Activated B cell treated with CpG ODN at 0.5 μM for 24 hours (primary cell): ENCODE results near the gene CBFA2T3. TPM values are rescaled to one million over a fixed set of nuclear protein-coding genes. Genes with fewer than 3 reads are reported as not detected.
"Not testable (repeated sequence)": the region's sequence is repeated elsewhere in the genome, so short reads cannot be mapped to it uniquely, and the experiment has no call there.

ENCODE experiments used
- ATAC-seq: fragments of 200-7000 bp; cut with Tn5 transposase; one replicate; pipeline ENCODE4 v1.10.0; 2021; ENCODE audit warnings: low read depth, mild to moderate bottlenecking, moderate library complexity
- CTCF ChIA-PET: fragments of 350-600 bp; sonication (Branson Sonifier 250); formaldehyde crosslinking; loops from one replicate; lab custom pipeline; 2021; ENCODE audit warnings: antibody characterized with exemption; lab: Charles Lee
- POLR2A ChIA-PET: fragments of 350-600 bp; sonication (Branson Sonifier 250); formaldehyde crosslinking; loops from one replicate; lab custom pipeline; 2021; ENCODE audit warnings: antibody characterized with exemption; lab: Charles Lee
- DNase-seq: peaks from one replicate; pipeline ENCODE4 v3.0.0; 2022
- H3K27ac Mint-ChIP-seq: one replicate; pipeline ENCODE4 v1.8.0; 2020; ENCODE audit warnings: mixed read lengths
- H3K27me3 Mint-ChIP-seq: one replicate; pipeline ENCODE4 v1.8.0; 2021; ENCODE audit warnings: mixed read lengths
- H3K36me3 Mint-ChIP-seq: one replicate; pipeline ENCODE4 v1.8.0; 2021; ENCODE audit warnings: low read depth, mixed read lengths
- H3K4me1 Mint-ChIP-seq: one replicate; pipeline ENCODE4 v1.8.0; 2021; ENCODE audit warnings: mixed read lengths
- H3K4me3 Mint-ChIP-seq: one replicate; pipeline ENCODE4 v1.8.0; 2020; ENCODE audit warnings: mild to moderate bottlenecking, mixed read lengths
- H3K9me3 Mint-ChIP-seq: one replicate; pipeline ENCODE4 v1.8.0; 2020; ENCODE audit warnings: mixed read lengths
- CTCF ChIP-seq: fragments of 200-600 bp; IDR thresholded peaks from one replicate; pipeline ENCODE4 v1.8.0; 2022; ENCODE audit warnings: antibody characterized with exemption, mild to moderate bottlenecking
- intact Hi-C: fragments of 100-400 bp; cut with micrococcal nuclease; formaldehyde crosslinking; loops from one replicate; pipeline ENCODE4 v1.15.1; 2024
- total RNA-seq: library from RNA; stranded (reverse); gene quantifications from 2 replicates; pipeline ENCODE4 v1.2.3, GENCODE V29; 2022

CBFA2T3 gene
- total RNA-seq, 1 donor from 2014 or later, result 63.3 TPM

GRCh38 chr16:88893127-88893968, 83.7 kb downstream of the CBFA2T3 start:
- ChIA-PET POLR2A (no interaction called here), CTCF (no interaction called here)
- no peak for ATAC-seq
- Mint-ChIP-seq H3K9me3 (no peaks in the 10 kb centered on the region), H3K4me3 (no peak overlapping the region), H3K4me1 (peaks cover 13% of the 10 kb centered on the region), H3K36me3 (peaks cover 43% of the 10 kb centered on the region), H3K27me3 (no peaks in the 10 kb centered on the region), H3K27ac (no peak overlapping the region)
- no peak for TF ChIP-seq CTCF
- DNase-seq, result no peak
- intact Hi-C loops, result no loop called here

GRCh38 chr16:88892065-88892464, 84.9 kb downstream of the CBFA2T3 start:
- POLR2A ChIA-PET, result no interaction called here
- Mint-ChIP-seq H3K4me3 (no peak overlapping the region), H3K36me3 (peaks cover 42% of the 10 kb centered on the region), H3K9me3 (no peaks in the 10 kb centered on the region), H3K4me1 (peaks cover 16% of the 10 kb centered on the region), H3K27me3 (no peaks in the 10 kb centered on the region), H3K27ac (no peak overlapping the region)
- ATAC-seq, result no peak
- intact Hi-C loops, result no loop called here
- no peak for TF ChIP-seq CTCF
- CTCF ChIA-PET, result no interaction called here
- DNase-seq, result no peak

GRCh38 chr16:88891083-88891482, 85.9 kb downstream of the CBFA2T3 start:
- no peaks in the 10 kb centered on the region for H3K9me3 Mint-ChIP-seq
- H3K36me3 Mint-ChIP-seq, result peaks cover 45% of the 10 kb centered on the region
- no peak overlapping the region for H3K4me3 Mint-ChIP-seq
- DNase-seq, result no peak
- no peak for ATAC-seq
- no peak for TF ChIP-seq CTCF
- peak overlapping the region; percentile 50 for H3K27ac Mint-ChIP-seq
- H3K27me3 Mint-ChIP-seq, result no peaks in the 10 kb centered on the region
- peaks cover 16% of the 10 kb centered on the region for H3K4me1 Mint-ChIP-seq
- CTCF ChIA-PET, result no interaction called here
- intact Hi-C loops, result no loop called here
- POLR2A ChIA-PET, result no interaction called here

- DNase-seq, H3K27me3 Mint-ChIP-seq, POLR2A ChIA-PET, H3K4me1 Mint-ChIP-seq, H3K27ac Mint-ChIP-seq, H3K9me3 Mint-ChIP-seq, ATAC-seq, CTCF ChIA-PET, intact Hi-C loops, H3K4me3 Mint-ChIP-seq: not testable (repeated sequence)
- peaks cover 51% of the 10 kb centered on the region for H3K36me3 Mint-ChIP-seq
These were observed 87.2 kb downstream of the CBFA2T3 start for GRCh38 chr16:88889702-88890352.

GRCh38 chr16:88888461-88889387, 88.3 kb downstream of the CBFA2T3 start:
- Mint-ChIP-seq H3K27ac (no peak overlapping the region), H3K9me3 (no peaks in the 10 kb centered on the region), H3K4me3 (no peak overlapping the region), H3K36me3 (peaks cover 55% of the 10 kb centered on the region), H3K27me3 (no peaks in the 10 kb centered on the region), H3K4me1 (peaks cover 3% of the 10 kb centered on the region)
- ChIA-PET POLR2A (no interaction called here), CTCF (no interaction called here)
- intact Hi-C loops, result no loop called here
- no peak for TF ChIP-seq CTCF
- DNase-seq (no peak), ATAC-seq (peak; percentile 21)
